ENCODE results near the gene C14orf93.
A peak's percentile ranks its signal among the peaks of the same experiment; 100 is the strongest.
"Not testable (repeated sequence)": the region's sequence is repeated elsewhere in the genome, so short reads cannot be mapped to it uniquely, and the experiment has no call there.

C14orf93 gene

GRCh38 chr14:23006544-23007419 is 3.2 kb downstream of the C14orf93 start:
- FAIRE-seq (no peak), DNase-seq (ENCODE audit: insufficient read length, low spot score) (peak; percentile 66)
- TF ChIP-seq CTCF (IDR thresholded peaks at IDR 0.05; ENCODE audit: insufficient read depth, missing control alignments): peak; percentile 19

GRCh38 chr14:23006188-23006534 is 3.8 kb downstream of the C14orf93 start:
- no peak for FAIRE-seq
- no peak for DNase-seq (ENCODE audit: insufficient read length, low spot score)
- no peak for TF ChIP-seq CTCF (IDR thresholded peaks at IDR 0.05; ENCODE audit: insufficient read depth, missing control alignments)

DNA sequence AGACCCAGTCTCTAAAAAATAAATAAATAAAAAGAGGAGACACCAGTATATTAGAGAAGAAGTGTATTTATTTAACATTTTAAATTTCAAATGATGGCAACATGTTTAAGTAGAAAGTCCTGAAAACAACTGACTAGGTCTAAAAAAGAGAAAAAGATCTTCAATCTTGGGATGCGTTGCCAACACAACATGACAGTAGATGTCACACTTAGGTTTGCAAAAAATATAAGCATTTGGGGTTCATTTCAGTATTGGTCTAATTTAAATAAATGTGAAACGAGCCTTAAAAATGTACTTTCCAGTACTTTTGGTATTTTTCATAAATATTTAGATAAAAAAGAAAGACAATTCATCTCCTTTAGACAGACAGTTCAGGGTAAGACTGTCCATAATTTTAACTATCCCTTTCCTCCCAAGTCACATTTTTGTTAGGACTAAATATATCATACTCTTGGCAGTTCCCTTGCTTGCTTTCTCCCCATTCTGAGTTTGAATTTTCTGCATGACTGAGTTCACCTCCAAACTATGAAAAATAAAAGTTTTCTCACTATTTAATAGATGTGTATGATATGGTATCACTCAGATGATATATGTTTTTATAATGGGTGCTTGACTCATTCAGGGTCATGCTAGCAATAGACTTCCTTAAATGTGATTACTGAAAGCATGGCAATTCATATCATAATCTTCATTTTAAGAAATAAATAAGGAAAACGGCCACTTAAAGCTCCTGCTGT is 4.3 kb downstream of the C14orf93 start:
- DNase-seq (ENCODE audit: insufficient read length, low spot score) (no peak), FAIRE-seq (no peak)
- TF ChIP-seq CTCF (IDR thresholded peaks at IDR 0.05; ENCODE audit: insufficient read depth, missing control alignments): no peak

DNA sequence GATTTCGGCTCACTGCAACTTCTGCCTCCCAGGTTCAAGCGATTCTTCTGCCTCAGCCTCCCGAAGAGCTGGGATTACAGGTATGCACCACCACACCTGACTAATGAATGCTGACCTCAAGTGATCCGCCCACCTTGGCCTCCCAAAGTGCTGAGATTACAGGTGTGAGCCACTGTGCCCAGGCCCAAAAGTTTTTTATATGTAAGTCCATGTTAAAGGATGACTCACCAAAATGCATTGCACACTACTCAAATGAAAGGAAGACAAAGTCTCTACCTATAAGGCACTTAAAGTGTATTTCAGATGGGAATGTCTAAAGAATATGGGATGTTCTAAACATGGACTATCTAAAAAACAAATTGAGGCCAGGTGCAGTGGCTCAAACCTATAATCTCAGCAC is 5.7 kb downstream of the C14orf93 start:
- not testable (repeated sequence) for DNase-seq (ENCODE audit: insufficient read length, low spot score); FAIRE-seq

DNA sequence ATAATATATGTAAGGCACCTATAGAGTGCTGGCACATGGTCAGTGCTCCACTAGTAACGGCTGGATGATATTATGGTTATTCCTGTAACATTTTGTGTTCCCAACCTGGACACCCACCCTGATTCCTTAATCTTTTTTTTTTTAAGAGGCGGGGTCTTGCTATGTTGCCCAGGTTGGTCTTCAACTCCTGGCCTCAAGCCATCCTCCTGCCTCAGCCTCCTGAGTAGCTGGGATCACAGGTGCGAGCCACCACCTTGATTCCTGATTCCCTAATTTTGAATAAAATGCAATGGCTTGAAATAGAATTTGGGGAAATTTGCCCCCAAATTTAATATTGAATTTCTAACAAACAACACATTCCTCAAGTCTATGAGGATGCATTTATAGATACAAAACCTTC is 7.4 kb downstream of the C14orf93 start:
- DNase-seq (ENCODE audit: insufficient read length, low spot score) (no peak), FAIRE-seq (no peak)
- no peak for TF ChIP-seq CTCF (IDR thresholded peaks at IDR 0.05; ENCODE audit: insufficient read depth, missing control alignments)

DNA sequence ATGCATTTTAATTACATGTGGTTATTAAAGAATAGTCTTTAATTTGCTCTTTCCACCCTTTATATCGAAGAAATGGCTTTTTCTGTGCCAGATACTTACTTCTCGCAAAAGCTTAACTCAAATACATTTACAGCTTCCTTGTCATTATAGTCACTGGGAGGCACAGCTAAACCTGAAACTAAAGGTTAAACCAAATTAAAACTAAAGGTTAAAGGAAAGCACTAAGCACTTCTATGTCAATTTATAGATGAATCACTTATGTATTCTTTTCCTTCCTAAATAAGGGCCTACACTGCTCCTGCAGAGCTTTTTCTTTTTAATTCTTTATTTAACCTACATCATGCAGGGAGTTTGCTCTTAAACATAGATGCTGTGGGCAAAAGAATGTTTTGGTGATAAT is 9.1 kb downstream of the C14orf93 start:
- DNase-seq (ENCODE audit: insufficient read length, low spot score): no peak
- TF ChIP-seq CTCF (IDR thresholded peaks at IDR 0.05; ENCODE audit: insufficient read depth, missing control alignments): no peak
- FAIRE-seq: no peak

DNA sequence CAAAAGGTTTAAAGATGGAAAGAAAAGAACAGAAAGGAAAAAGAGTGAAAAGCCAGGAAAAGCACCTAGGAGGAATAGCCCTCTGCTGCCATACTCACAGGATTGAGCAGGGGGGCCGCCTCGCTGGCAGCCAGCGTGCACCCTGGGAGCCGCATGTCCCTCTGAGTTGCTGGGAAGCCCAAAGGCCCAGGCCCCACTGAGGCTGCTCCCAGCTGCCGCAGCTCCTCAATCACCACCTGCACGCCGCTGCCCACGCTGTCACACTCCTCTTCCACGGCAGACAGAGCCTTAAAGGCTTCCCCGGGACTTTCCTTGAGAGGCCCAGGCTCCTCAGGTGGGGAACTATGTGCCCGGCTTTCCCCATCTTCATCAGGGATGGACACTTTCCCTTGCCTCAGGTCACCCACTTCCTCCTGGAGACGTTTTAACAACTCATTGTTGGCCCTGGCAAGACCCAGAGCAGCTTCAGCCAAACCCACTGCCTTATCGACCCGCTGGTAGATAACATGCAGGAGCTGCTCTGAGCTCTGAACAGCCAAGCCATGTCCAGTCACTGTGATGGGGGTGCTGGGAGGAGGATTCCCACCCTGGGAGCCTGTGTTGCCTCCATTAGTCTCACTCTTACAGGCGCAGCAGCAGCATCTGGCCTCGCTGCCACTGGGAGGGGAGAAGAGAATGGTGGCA is 11.5 kb downstream of the C14orf93 start:
- DNase-seq (ENCODE audit: insufficient read length, low spot score): no peak
- no peak for TF ChIP-seq CTCF (IDR thresholded peaks at IDR 0.05; ENCODE audit: insufficient read depth, missing control alignments)
- FAIRE-seq: no peak

All from D721Med (cell line).